ENCODE data around the gene ZDHHC12.

Gene ZDHHC12

GRCh38 chr9:128723866-128724743, at the start of gene ZDHHC12:
Gene ZDHHC12, minus strand, starts transcription at chr9:128724127. Its CDS starts 34 bp downstream, at chr9:128724093.
- peak; percentile 92 for DNase-seq (ENCODE audit: low spot score)

GRCh38 chr9:128773049-128773448, 49.1 kb upstream of the ZDHHC12 start:
- no peak for DNase-seq (ENCODE audit: low spot score)

- DNase-seq (ENCODE audit: low spot score), result peak; percentile 83
Observed at GRCh38 chr9:128771745-128772519, 48.0 kb upstream of the ZDHHC12 start, which contains the start of gene ZER1. Gene ZER1, minus strand, starts transcription at chr9:128771927. Its CDS starts 16,362 bp downstream, at chr9:128755565.

- DNase-seq (ENCODE audit: low spot score), result peak; percentile 21
Observed at GRCh38 chr9:128771094-128771721, 47.3 kb upstream of the ZDHHC12 start.

- no peak for DNase-seq (ENCODE audit: low spot score)
Observed at GRCh38 chr9:128770286-128771030, 46.5 kb upstream of the ZDHHC12 start.

GRCh38 chr9:128768606-128769005, 44.7 kb upstream of the ZDHHC12 start:
- DNase-seq (ENCODE audit: low spot score), result no peak

- no peak for DNase-seq (ENCODE audit: low spot score)
Observed at GRCh38 chr9:128765499-128765898, 41.6 kb upstream of the ZDHHC12 start.

GRCh38 chr9:128764361-128764760, 40.4 kb upstream of the ZDHHC12 start:
- no peak for DNase-seq (ENCODE audit: low spot score)

GRCh38 chr9:128762671-128763449, 38.9 kb upstream of the ZDHHC12 start:
- no peak for DNase-seq (ENCODE audit: low spot score)

- DNase-seq (ENCODE audit: low spot score), result no peak
Observed at GRCh38 chr9:128757602-128758001, 33.7 kb upstream of the ZDHHC12 start.

- DNase-seq (ENCODE audit: low spot score), result no peak
Observed at GRCh38 chr9:128753627-128754026, 29.7 kb upstream of the ZDHHC12 start.

GRCh38 chr9:128750926-128751595, 27.1 kb upstream of the ZDHHC12 start:
- DNase-seq (ENCODE audit: low spot score), result no peak

- no peak for DNase-seq (ENCODE audit: low spot score)
Observed at GRCh38 chr9:128747241-128747640, 23.3 kb upstream of the ZDHHC12 start.

- no peak for DNase-seq (ENCODE audit: low spot score)
Observed at GRCh38 chr9:128743421-128743820, 19.5 kb upstream of the ZDHHC12 start.

- DNase-seq (ENCODE audit: low spot score), result no peak
Observed at GRCh38 chr9:128742401-128742800, 18.5 kb upstream of the ZDHHC12 start.

GRCh38 chr9:128735373-128735772, 11.4 kb upstream of the ZDHHC12 start:
- DNase-seq (ENCODE audit: low spot score), result no peak

GRCh38 chr9:128733256-128733655, 9.3 kb upstream of the ZDHHC12 start:
- DNase-seq (ENCODE audit: low spot score), result peak; percentile 86

GRCh38 chr9:128732576-128732975, 8.6 kb upstream of the ZDHHC12 start:
- DNase-seq (ENCODE audit: low spot score), result no peak

- DNase-seq (ENCODE audit: low spot score), result no peak
Observed at GRCh38 chr9:128731691-128732090, 7.8 kb upstream of the ZDHHC12 start.

- DNase-seq (ENCODE audit: low spot score), result no peak
Observed at GRCh38 chr9:128731093-128731492, 7.2 kb upstream of the ZDHHC12 start.
